Tongue (tissue), 2 donors: ENCODE data around the gene BACH2. TPM values are rescaled to one million over a fixed set of nuclear protein-coding genes. Genes with fewer than 3 reads are reported as not detected.
A peak's percentile ranks its signal among the peaks of the same experiment; 100 is the strongest.

Experiments used
- DNase-seq: peaks from one replicate; pipeline ENCODE4 v3.0.0-alpha.2; 2015
- total RNA-seq: library from RNA; depleted of rRNA; stranded (reverse); fragments of >200 nt; gene quantifications from one replicate; pipeline ENCODE4 v1.2.3, GENCODE V29; 2014

Gene BACH2
- total RNA-seq, 1 donor from 2014 or later, result 8.3 TPM

DNA sequence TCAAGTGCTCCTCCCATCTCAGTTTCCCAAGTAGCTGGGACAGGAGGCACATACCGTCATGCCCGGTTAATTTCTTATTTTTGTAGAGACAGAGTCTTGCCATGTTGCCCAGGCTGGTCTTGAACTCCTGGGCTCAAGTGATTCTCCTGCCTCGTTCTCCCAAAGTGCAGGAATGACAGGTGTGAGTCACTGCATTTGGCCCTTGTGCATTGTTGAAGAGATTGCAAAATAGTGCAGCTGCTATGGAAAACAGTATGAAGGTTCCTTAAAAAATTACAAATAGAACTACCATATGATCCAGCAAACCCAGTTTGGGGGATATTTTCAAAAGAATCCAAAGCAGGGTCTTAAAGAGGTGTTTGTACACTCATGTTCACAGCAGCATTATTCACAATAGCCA lies 333.3 kb downstream of the BACH2 start:
- no peak for DNase-seq

DNA sequence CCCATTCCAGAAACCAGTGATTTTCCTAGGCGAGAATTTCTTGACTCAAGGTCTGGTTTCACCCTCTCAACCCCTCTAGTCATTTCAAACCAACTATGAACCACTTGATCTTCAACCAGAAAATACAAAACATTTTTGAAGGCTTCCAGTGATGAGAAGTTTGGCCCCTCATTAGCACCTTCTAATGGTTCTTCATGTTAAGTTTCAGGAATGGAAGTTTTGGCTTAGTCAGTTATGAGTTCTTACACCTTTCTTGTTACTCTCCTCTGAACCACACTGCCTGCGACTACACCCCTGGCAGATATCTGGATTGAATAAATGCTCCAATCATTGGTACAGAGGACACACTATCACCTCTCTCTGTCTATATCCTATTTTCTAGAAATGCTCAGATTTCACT lies 335.2 kb downstream of the BACH2 start:
- no peak for DNase-seq

DNA sequence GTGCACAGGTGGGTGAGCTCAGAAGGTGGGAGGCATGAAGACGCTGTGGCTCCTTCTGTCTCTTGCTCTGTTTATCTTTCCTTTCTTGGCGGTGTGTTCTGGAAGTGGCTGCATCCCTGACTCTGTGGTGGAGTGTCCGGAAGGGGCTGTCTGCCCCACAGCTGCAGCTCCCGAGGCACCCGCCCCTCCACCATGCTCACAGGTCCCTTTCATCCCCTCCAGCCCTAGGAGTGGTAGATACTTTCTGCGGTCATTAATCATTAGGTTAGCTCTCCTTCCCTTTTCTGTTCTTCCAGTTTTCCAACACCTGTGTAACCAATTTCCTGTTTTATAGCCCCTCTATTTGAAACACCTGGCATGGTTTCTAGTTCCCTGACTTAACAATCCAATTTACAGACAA lies 336.8 kb downstream of the BACH2 start:
- DNase-seq, result no peak

DNA sequence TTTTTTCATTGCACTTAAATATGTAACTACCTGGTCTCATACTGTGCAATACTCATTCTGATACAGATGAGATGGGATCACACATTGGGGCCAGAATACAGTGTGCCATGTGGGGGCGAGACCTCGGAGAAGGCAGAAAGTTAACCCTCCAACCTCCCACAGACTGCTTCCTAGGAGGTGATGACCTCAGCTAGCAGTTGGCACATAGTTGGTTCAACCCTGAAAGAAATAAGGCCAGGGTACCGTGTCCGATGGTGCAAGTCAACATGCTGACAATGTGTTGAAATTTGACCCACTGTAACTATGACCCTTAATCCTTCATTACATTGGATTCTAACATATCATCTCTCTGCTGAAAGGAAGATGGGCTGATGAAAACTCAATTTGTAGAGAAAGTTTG lies 340.5 kb downstream of the BACH2 start:
- DNase-seq, result no peak

DNA sequence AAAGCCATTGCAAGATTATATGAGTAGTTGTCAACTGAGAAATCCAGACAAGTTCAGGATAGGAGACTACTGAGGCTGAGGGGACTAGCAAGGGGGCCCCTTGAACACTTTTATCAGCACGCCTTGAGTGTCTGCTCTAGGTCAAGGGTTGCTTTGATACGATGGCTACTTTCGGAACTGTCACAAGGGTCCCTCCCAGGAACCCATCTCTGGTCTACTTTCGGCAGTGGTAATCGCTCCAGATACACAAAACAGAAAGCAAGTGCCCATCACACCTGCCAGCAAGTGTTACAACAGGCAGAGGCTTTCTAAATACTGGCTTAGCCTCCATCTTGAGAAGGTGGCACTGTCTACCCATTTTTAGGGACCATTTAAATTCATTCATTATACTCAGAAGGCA lies 341.3 kb downstream of the BACH2 start:
- no peak for DNase-seq

DNA sequence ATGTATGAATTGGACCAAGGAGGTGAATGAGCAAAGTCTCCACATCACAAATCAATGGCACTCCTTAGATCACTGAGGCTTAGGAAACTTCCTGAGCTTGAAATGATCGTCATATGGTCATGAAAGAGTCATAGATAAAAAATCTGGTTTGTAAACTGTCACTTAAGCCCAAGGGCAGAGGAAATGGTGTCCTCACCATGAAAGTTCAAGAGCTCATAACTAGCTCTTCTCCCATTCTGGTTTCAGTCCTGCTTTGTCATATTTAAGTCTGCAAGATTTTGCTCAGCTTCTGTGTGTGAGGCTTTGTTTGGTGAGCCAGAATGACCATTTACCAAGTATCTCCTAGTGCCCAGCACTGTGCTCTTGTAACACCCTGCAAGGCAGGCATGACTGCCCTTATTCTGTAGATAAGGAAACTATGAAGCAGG lies 341.9 kb downstream of the BACH2 start:
- DNase-seq, result no peak

DNA sequence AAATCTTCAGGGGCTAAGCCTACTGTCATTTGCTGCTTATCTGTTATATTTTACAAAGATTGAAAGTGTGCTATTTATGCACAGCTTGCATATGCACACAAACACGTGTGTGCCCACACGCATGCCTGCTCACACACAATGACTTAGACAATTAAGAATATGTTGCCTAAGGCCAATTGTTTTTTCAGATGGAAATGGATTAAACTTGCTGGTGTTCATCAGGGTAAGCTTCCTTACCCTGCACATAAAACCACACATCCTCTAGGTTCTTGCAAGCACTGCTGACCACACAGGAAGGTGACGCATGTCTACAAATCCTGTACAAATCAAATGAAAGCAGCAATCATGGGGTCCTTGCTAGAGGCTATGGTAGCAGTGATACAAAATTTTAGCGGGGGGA lies 344.0 kb downstream of the BACH2 start:
- no peak for DNase-seq

DNA sequence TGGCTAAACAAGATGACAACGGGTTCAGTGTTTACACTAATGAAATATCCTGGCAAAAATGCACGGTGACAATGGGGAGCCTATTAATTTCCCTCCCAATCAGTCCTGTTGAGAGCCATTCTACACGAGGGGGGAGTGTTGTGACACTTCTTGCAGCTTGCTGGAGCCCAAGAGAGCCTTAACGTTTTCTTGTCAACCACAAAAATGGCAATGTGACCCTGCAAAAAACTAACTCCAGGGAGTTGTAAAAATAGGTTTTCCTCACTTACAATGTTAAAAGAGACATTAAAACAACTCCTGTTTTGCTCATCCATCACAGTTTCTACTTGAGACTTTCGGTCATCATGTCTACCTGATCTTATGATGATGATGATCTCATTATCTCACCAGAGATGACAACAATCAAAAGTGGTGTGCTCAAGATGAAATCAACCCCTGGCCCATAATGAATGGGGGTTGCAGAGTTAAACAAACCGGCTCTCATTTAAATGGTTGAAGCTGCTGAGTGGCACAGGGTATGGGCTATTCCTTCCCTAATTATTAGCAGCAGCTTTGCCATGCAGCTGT lies 344.5 kb downstream of the BACH2 start:
- DNase-seq, result no peak

DNA sequence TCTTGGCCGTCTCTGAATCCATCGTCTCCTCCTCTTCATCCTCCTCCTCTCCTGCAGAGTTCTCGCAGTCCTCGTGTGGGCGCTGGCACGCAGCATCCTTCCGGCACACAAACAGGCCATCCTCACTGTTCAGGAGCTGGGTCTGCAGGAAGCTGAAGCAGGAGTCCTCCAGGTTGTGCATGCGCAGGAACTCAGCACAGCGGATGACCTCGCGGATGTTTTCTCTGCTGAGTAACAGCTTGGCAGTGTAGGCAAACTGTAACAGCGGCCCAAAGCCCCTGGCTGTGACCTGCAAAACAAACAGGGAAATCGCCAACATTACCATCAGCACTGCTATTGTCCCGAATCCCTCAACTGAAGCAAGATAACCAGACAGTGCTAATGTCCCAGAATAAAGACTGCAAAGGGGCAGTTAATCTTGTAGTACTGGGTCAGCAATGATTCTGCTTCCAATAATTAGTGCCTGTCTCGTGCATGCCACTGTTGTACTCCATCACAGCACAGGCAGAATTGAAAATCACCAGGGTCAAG lies 345.0 kb downstream of the BACH2 start:
- DNase-seq, result peak; percentile 8

DNA sequence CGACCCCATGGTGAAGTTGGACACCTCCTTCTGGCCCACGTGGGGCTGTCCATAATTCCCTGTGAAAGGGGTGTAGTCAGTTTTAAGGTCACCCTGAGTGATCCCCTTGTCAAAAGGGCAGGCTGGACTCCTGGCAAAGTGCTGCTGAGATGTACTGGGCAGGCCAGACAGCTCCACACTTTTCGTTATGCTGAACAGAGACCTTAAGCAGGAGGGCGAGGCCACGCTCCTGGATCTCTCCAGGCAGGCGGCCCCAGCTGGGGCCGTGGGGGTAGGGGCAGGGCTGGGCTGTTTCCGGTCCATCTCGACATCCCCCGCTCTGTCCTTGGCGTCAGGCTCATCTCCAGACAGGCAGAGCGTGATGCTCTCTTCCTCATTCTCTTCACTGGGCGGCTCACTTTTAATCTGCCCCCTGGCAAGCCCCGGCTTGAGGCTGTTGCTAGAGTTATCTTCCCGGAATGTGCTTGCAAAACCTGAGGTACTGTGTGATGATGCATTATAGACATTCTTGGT lies 345.7 kb downstream of the BACH2 start:
- peak; percentile 24 for DNase-seq

DNA sequence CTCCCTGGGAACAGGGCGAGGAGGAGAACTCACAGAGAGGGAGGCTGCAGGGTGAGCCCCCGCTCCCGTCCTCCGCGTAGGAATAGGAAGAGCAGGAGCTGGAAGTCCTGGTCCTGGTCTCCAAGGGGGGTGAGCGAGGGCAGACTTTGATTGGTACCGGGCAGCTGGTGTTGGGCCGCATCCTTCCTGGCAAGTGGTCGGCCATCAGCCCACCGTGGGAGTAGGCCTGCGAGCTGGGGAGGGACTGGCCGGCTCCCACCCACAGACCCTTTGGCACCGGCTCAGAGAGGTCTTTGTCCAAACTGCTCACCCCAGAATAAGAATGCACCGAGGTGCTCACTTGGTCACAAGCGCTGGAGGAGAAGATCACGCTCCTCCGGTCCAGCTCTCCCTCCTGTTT lies 346.2 kb downstream of the BACH2 start:
- no peak for DNase-seq

DNA sequence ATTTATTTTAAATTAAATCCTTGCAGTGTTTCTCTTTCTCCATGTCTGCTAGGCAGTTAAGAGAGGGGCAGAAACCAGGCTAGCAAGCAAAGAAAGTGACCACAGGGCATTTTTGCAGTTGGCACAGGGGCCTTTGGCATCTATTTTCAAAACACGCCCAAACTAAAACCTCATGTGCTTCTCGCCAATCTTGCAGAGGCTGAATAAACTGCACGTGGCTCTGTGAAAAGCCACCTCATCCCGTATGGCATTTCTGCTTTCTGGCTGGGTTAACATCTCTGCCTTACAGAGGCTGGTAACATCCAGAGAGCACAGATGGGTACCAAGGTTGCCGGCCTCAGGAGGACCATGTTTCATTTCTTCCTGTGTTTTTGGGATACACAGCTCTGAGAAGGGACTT lies 347.8 kb downstream of the BACH2 start:
- no peak for DNase-seq

DNA sequence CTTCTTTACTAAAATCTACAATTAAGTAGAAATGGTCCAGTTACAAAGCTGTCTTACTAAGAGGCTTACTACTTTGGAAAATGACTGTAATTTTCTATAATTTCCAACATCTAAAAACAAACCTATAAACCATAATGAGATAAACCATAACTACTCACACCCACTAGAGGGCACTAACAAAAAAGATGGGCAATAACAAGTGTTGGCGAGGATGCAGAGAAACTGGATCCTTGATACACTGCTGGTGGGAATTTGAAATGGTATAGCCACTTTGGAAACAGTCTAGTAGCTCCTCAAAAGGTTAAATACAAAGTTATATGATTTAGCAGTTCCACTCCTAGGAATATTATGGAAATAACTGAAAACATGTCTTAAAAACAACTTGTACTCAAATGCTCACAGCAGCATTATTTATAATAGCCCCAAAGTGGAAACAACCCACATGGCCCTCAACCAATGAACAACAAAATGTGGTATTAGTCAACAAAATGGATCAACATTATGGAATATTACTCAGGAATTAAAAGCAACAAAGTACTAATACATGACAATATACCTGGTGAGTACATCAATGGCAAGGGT lies 351.7 kb downstream of the BACH2 start:
- DNase-seq, result no peak

DNA sequence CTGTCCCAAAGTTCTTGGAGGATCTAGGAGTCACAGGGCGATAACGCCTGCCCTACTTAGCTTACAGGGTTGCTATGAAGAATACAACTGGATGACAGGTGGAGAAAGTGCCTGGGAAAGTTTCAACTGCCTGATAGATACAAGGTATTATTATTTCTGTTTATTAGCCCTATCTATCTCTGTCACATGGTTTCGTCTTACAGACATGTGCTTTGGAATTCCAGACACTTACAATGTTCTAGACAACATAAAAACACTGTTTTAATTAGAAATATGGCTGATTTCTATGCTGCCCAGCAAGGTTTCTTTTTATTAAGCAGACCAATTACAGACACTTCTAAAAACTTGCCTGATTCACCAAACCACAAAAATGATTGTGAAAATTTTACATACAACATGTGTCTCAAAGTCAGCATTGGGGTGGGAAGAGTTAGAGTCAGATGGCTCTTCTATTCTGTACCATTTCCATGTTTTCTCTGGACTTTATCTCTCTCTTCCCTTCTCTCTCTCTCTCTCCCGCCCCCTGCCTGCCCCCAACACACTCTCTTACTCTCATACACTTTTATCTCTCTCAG lies 352.4 kb downstream of the BACH2 start:
- no peak for DNase-seq

DNA sequence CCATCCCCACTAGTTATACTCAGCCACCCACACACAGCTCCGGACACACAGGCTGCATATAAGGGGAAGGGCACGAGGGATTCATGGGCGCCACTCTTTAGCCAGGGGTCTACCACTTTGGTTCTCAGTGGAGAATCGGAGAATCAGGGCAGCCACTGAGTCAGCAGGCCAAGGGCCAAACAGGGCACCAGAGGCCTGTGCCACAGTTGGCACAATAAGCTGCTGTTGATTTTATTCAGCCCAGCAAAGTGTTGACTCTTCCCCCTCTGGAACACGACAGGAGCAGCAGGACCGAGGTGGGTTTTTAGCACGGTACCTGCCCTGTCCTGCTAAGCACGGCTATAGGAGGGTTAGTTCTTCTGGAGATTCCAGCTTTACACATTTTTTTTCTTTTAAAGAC lies 354.0 kb downstream of the BACH2 start:
- DNase-seq, result no peak

DNA sequence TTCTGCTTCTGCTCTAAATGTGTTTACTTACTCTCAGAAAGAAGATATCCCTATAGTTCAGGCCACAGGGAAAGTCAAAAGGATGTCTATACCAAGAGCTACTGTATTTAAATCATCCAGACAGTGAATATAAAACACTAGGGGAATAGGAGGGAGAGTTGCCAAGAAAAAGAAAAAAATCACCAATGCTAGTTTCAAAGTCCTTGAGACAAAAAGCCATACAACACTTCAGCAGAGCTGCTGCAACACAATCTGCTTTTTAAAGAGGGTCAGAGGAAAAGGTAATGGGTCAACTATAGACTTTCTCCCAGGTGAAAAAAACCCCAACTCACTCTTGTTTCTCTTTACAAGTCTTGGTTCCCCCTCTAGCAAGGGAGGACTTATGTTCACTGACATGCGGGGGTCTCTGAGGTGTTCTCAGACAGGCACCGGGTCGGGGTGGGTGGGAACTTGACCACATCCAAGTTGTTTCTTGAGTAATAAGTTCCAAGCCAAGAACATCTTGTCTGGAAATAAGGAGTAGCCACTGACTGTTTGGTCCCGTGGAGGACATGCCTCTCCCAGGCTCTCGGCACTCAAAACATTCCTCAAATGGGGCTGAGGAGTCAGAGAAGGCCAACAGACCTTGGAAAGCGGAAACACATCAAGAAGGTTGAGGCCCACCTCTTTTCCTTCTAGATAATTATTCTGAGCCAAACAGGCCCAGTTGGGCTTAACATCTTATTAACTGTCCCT lies 354.7 kb downstream of the BACH2 start:
- peak; percentile 9 for DNase-seq

DNA sequence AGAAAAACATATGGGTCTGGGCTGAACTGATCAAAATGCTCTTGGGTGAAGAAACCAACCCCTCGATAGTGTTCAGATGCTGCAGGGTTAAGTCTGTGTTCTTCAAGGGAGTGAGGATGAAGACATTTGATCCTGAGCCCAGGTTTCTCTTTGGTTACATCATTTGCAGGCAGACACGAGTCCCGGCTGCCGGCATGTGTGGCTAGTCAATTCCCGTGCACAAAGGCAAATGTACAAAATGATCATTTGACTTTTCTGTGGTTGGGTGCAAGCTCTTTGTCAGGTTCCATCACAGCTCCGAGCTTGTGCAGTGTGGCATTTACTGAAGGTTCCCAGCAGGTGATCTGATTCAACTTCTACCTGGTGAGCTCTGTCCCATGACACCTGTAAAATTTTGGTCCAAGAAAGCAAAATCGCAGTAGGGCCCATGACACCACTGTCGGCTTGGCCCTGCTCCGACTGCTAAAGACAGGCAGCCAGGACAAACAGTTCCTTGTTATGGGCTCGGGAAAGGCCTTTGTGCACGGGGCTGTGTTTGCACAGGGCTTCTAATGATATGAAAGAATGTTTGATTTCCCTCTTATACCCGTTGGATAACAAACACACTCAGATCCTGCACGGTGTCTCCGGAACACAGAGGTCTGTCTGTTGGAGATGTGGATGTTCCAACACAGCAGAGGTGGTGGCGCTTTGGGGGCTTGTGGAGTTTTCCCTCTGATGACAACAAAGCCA lies 355.4 kb downstream of the BACH2 start:
- DNase-seq, result peak; percentile 18

DNA sequence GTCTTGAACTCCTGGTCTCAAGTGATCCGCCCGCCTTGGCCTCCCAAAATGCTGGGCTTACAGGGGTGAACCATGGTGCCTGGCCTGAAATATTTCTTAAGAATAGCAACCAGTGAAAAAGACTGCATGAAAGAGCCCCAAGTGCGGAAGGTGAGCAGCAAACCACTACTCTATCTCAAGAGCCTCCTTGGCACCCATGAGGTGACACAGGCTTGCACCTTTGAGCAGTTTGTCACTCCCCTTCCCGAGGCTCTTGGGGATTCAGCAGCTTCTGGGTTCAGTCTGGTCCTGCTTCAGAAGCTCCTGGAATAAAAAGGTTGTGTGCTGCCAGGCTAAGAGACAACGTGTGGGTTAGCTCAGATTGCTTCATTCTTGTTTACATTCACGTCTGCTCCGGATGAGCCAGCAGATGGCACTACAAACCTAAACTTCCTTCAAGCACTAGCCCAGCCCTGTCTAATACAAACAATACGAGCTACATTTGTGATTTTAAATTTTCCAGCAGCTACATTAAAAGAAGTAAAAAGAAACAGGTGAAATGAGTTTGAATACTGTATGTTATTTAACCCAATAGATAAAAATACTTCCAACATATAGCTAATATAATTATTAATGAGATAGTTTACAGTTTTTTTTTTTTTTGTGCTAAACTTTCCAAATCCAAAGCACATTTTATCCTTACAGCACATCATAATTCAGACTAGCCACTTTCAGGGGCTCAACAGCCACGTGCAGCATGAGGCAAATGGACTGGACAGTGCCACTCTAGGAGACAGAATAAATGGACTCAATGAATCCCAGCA lies 356.2 kb downstream of the BACH2 start:
- DNase-seq, result peak; percentile 91

DNA sequence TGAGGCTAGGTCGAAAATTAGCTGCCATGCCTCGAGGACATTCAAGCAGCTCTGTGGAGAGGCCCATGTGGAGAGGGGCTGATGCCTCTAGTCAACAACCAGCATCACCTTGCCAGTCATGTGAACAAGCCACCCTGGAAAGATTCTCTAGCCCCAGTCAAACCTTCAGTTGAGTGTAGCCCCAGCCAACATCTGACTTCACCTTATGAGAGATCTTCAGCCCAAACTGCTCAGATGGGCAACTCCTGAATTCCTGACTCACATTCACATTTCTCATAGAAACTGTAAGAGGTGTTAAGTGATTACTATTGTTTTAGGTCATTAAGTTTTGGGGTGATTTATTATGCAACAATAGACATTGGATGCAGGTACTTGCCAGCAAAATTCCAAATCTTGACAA lies 357.5 kb downstream of the BACH2 start:
- DNase-seq, result no peak

DNA sequence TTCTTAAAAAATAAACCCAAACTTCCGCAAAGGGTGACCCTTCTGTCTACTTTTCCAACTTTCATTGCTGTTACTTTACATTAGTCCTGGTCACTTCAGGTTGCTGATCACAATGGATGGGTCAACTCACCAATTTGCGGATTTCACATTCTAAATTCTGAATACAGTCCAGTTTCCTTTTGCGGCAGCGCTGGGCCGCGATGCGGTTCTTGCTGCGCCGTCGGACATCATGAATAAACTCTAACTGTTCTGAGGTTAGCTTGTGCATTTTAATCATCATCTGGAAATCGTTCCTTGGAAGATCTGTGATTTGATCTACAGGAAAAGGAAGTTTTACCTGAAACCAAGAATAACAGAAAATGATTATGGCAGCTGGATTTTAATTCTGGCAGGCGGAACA lies 358.6 kb downstream of the BACH2 start:
- DNase-seq, result no peak

DNA sequence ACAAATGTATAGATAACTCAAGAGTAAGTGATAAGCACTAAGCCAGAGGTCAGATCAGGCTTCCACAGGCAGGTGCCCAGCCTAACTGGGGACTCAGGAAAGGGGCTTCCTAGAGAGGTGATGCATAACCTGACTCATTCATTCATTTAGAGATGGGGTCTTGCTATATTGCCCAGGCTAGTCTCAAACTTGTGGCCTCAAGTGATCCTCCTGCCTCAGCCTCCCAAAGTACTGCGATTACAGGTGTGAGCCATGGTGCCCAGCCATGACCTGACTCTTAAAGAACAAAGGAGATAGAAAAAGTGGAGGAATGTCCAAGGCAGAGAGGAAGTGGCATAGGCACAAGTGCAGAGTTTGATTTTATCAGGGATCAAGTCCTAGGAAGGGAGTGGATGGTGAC lies 360.5 kb downstream of the BACH2 start:
- DNase-seq, result no peak
